ENCODE data around the gene NFKBIZ.

DNA sequence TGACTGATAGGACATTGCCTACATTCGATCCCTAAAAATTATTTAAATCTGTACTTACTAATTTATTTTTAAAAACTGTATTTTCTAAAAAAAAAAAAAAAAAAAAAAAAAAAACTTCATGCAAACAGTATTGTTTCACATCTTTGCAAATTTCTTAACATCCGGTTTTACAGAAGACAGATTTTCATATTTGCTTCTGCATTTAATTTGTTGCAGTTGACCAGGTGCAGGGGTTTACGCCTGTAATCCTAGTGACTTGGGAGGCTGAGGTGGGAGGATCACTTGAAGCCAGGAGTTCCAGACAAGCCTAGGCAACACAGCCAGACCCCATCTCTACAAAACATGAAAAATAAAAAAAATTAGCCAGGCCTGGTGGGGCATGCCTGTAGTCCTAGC, 6.4 kb upstream of the NFKBIZ start:
- no peak for TF ChIP-seq POLR2A (IDR thresholded peaks at IDR 0.05)
- TF ChIP-seq, protein P1, sequence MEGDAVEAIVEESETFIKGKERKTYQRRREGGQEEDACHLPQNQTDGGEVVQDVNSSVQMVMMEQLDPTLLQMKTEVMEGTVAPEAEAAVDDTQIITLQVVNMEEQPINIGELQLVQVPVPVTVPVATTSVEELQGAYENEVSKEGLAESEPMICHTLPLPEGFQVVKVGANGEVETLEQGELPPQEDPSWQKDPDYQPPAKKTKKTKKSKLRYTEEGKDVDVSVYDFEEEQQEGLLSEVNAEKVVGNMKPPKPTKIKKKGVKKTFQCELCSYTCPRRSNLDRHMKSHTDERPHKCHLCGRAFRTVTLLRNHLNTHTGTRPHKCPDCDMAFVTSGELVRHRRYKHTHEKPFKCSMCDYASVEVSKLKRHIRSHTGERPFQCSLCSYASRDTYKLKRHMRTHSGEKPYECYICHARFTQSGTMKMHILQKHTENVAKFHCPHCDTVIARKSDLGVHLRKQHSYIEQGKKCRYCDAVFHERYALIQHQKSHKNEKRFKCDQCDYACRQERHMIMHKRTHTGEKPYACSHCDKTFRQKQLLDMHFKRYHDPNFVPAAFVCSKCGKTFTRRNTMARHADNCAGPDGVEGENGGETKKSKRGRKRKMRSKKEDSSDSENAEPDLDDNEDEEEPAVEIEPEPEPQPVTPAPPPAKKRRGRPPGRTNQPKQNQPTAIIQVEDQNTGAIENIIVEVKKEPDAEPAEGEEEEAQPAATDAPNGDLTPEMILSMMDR (IDR thresholded peaks at IDR 0.05), result no peak
